ENCODE data around the gene GEMIN5.

DNA sequence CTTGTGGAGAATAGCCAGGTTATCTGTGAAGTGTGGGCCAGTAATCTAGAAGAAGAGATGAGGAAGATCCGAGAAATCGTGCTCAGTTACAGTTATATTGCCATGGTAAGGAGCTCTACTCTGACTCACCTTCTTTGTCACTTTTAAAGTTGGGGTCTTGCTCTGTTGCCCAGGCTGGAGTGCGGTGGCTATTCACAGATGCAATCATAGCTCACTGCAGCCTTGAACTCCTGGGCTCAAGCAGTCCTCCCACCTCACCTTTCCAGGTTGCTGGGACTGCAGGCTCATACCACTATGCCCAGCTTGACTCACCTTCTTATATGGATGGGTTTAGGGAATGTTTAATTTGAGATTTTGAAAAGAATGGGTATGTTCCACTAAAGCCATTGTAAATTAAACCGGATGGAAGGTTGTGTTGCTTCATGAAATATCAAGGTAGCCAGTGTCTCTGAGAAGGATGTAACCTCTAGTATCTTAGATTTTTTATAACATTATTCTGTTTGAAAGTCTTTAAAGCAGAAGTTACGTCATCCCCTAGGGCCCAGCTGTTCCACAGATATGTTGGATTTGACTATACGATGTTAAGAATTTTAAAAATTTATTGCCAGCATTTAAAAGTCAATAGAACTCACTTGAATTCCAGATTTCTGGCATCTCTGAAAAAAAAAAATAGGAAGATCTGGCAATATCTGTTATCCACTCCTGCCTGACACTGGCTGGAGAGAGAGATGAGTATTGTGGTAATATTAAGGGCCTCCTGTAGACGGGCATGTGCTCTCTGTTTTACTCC is 74.5 kb downstream of the GEMIN5 start:
- TF ChIP-seq ZNF660 (CRISPR knock-in tag; IDR thresholded peaks at IDR 0.05; ENCODE audit: borderline replicate concordance, low read depth): no peak
- no peak for TF ChIP-seq ESRRA (CRISPR knock-in tag; IDR thresholded peaks at IDR 0.05; ENCODE audit: low read depth)
- TF ChIP-seq, protein P1, sequence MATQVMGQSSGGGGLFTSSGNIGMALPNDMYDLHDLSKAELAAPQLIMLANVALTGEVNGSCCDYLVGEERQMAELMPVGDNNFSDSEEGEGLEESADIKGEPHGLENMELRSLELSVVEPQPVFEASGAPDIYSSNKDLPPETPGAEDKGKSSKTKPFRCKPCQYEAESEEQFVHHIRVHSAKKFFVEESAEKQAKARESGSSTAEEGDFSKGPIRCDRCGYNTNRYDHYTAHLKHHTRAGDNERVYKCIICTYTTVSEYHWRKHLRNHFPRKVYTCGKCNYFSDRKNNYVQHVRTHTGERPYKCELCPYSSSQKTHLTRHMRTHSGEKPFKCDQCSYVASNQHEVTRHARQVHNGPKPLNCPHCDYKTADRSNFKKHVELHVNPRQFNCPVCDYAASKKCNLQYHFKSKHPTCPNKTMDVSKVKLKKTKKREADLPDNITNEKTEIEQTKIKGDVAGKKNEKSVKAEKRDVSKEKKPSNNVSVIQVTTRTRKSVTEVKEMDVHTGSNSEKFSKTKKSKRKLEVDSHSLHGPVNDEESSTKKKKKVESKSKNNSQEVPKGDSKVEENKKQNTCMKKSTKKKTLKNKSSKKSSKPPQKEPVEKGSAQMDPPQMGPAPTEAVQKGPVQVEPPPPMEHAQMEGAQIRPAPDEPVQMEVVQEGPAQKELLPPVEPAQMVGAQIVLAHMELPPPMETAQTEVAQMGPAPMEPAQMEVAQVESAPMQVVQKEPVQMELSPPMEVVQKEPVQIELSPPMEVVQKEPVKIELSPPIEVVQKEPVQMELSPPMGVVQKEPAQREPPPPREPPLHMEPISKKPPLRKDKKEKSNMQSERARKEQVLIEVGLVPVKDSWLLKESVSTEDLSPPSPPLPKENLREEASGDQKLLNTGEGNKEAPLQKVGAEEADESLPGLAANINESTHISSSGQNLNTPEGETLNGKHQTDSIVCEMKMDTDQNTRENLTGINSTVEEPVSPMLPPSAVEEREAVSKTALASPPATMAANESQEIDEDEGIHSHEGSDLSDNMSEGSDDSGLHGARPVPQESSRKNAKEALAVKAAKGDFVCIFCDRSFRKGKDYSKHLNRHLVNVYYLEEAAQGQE (IDR thresholded peaks at IDR 0.05; ENCODE audit: borderline replicate concordance in 1 of 2, low read depth in 1 of 2, low read length in 2 of 2): no peak
- TF ChIP-seq ZFX (CRISPR knock-in tag; IDR thresholded peaks at IDR 0.05; ENCODE audit: low read depth): no peak
- no peak for TF ChIP-seq HNRNPUL1 (IDR thresholded peaks at IDR 0.05; ENCODE audit: low read depth, low read length)

Data from HepG2 (cell line).